HG03521 (cell line): ENCODE measurements around the gene ITPR2.
A peak's percentile ranks its signal among the peaks of the same experiment; 100 is the strongest.

Source experiments
- ATAC-seq: cut with Tn5 transposase; IDR thresholded peaks from one replicate; pipeline ENCODE4 v1.9.1; 2021; ENCODE audit warnings: mild to moderate bottlenecking, moderate library complexity; ENCODE audit not compliant: unreplicated experiment

Gene ITPR2

DNA sequence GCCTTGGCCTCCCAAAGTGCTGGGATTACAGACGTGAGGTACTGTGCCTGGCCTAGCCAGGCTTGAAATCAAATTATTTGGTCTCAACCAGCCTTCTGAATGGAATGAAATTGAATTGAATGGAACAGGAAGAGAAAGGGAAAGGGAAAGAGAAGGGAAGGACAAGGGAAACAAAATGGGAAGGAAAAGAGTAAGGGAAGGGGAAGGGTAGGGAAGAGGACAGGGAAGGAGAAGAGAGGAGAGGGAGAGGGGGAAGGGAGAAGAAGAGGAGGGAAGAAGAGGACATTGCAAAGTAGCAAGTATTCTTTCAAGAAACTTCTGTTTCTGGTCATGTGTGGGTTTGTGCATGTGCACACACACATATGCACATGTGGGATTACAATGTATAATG, 97.8 kb downstream of the ITPR2 start:
- no peak for ATAC-seq

DNA sequence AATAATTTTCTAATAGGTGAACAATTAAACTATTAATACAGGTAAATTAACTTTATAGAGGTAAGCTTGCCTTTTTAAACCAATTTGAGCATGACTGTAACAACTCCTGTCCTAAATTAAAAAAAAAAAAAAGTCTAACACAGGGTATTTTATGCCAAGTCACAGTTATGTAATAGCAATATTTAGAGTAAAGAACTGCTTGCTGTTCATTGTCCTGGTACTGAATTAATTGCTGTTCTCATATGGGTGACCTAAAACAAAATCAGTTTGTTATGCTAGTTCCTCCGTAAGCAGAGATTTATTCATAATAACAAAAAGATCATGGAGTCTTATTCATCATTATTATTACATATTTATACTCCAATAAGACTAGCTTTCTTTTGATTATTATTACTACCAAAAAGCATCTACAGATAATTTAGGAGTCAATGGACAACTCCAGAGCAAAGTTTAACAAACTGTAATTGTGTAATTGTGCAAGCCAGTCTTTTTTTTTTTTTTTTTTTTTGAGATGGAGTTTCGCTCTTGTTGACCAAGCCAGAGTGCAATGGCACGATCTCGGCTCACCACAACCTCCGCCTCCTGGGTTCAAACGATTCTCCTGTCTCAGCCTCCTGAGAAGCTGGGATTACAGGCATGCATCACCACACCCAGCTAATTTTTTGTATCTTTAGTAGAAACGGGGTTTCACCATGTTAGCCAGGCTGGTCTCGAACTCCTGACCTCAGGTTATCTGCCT, 98.3 kb downstream of the ITPR2 start:
- ATAC-seq: no peak

DNA sequence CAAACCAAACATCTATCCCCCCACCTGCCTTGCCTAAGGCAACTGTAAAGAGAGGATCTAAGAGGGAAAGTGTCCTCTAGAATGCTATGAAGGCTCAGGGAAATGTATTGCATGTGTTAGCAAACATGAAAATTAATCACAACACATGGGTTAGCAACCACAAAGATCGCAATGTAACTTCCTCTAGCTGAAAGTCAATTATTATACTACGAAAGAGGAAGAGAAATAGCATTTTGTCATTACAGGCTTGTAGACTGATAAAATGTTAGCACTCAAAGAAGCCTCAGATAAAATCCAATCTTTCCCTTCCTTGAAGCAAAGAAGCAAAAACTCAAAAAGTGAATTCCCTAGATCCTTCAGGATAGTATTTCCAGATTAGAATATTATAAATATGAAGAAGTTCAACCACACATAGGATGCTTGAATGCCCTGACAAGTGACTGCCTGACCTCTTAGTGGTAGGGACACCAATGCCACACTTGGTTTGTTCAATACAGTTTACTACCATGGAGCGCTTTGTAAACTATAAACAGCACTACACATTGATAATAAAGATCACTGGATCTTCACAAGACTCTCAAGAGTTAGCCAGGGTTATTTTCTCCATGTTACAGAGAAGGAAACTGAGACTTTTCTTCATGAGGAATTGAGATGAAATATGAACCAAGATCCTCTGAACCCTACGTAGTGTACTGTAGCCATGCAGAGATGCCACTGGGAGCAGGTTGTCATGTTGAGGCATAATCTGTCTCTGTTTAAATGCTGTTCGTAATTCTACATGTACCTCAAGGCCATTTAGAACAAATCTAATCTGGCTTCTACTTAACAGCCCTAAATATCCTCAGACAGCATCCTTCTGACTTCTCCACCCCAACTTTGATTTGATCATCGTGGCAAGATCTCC, 100.7 kb downstream of the ITPR2 start:
- peak; percentile 66 for ATAC-seq

DNA sequence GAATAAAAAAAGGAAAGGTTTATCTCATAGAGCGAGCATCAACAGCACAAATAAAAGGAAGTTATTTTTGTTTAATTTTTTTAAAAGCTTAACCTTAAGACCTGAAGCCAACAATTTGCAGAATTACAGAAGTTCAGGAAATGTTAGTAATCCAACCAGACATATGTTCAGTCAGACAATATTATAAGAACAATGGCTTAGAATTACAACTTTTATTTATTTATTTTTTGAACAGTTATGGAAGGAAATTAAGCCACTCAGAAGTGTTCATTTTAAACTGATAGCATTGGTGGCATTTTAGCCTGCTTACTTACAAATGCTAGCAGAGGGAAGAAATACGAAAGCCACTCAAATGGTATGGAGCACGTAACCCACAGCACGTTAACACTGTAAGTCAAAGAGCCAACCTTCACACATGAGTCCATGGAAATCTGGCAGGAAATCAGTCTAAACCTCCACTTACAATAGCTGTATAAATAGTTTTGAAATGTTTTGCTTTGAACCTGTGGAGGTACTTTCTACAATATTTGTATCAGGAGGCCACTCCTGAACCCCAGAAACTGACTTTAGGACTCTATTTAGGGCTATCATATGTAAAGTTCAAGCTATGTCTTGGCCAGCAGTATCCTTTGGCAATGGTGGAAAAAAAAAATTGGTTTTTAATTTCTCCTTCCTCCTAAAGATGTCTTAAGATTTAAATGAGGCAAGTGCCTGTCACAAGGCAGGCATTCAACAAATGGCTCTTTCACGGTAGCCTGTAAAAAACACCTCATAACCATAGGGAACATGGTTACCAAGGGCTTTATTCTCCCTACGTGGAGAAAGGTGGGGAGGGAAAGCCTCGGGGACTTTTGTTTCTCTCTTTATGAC, 102.3 kb downstream of the ITPR2 start:
- ATAC-seq: no peak

DNA sequence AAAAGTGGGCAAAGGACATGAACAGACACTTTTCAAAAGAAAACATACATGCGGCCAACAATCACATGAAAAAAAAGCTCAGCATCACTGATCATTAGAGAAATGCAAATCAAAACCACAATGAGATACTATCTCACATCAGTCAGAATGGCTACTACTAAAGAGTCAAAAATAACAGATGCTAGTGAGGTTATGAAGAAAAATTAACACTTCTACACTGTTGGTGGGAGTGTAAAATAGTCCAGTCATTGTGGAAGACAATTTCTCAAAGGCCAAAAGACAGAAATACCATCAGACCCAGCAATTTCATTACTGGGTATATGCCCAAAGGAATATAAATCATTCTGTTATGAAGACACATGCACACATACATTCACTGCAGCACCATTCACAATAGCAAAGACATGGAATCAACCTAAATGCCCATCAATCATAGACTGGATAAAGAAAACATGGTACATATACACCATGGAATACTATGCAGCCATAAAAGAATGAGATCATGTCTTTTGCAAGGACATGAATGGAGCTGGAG, 103.8 kb downstream of the ITPR2 start:
- ATAC-seq: peak; percentile 37

- no peak for ATAC-seq
These were observed 104.6 kb downstream of the ITPR2 start for GRCh38 chr12:26728205-26729050.

GRCh38 chr12:26727482-26728204, 105.4 kb downstream of the ITPR2 start:
- ATAC-seq: no peak

- no peak for ATAC-seq
These were observed 106.0 kb downstream of the ITPR2 start for GRCh38 chr12:26726956-26727355.

GRCh38 chr12:26725276-26725916, 107.6 kb downstream of the ITPR2 start:
- ATAC-seq: no peak

GRCh38 chr12:26724309-26724702, 108.7 kb downstream of the ITPR2 start:
- no peak for ATAC-seq

GRCh38 chr12:26723379-26724308, 109.3 kb downstream of the ITPR2 start:
- ATAC-seq: no peak

GRCh38 chr12:26721800-26722199, 111.2 kb downstream of the ITPR2 start:
- ATAC-seq: no peak

GRCh38 chr12:26719852-26720251, 113.1 kb downstream of the ITPR2 start:
- no peak for ATAC-seq

DNA sequence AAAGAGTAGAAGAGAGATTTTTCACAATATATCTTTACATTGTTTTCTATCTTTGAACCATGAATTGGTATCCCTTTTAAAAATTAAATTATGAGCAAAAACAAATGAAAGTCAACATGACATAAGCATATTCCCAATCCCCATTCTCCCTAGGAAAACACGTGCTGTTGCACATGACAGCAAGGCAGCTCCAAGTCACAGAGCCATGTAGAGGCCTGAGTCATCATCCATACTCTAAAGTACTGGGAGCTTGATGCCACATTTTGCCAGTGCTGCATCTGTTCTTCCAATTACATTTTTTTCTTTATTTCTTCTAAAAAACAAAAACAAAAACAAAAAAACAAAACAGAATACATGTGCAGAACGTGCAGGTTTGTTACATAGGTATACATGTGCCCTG, 115.2 kb downstream of the ITPR2 start:
- no peak for ATAC-seq

DNA sequence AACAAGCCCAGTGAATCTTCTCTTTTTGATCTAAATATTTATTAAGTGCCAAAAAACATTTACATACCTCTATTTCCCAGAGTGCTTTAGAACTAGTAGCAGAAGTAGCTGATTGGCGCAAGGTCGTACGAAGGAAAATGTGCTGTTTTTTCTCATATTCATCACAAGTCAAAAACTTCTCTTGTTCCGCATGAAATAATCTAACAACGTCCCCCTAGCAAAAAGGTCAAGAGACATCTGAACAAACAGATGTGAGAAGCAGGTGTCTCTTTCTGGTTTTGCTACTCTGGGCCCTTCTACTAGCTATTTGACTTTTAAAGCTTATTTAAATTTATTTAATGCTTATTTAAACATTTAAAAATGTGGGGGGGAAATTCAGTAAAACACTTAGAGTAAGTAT, 117.8 kb downstream of the ITPR2 start:
- no peak for ATAC-seq

DNA sequence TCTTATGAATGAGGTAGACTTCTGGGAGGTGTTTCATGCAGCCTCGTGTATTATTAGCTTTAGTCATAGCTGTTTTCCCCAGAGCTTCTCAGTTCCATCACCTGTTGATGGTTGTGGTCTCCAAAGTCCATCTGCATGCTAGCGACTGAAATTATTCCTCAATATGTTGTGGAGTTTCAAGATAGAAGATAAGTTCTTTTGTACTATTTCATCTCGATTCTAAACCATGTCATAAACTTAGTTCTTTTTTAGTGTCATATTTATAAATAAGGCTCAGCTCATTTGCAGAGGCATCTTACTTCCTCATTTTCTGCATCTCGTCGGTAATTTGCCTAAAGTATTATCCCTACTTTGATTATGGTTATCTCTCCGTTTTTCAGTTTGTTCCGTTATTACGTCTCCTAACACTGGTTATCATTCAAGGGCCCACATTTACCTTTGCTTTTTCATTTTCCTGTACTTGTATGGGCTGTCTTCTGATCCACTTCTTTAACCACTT, 119.1 kb downstream of the ITPR2 start:
- peak; percentile 53 for ATAC-seq

GRCh38 chr12:26712892-26713291, 120.1 kb downstream of the ITPR2 start:
- ATAC-seq: no peak

GRCh38 chr12:26711569-26711968, 121.4 kb downstream of the ITPR2 start:
- no peak for ATAC-seq
